Subcutaneous abdominal adipose tissue (tissue), 5 donors: ENCODE data around the gene SMAD3.

Experiments
- H3K27ac ChIP-seq: one replicate; pipeline ENCODE4 v1.7.0; 2013; ENCODE audit warnings: low read depth, mild to moderate bottlenecking, inconsistent platforms, low read length, moderate library complexity
- H3K27me3 ChIP-seq, 5 donors: one replicate each; pipeline ENCODE4 v1.7.0; 2013; ENCODE audit warnings: low read length in 5 of 5, inconsistent platforms in 1 of 5; ENCODE audit not compliant: control insufficient read depth in 5 of 5, insufficient read depth in 4 of 5
- H3K36me3 ChIP-seq, 5 donors: one replicate each; pipeline ENCODE4 v1.7.0; 2013; ENCODE audit warnings: low read length in 5 of 5; ENCODE audit not compliant: control insufficient read depth in 5 of 5, insufficient read depth in 5 of 5
- H3K4me1 ChIP-seq, 5 donors: one replicate each; pipeline ENCODE4 v1.7.0; 2013; ENCODE audit warnings: low read length in 5 of 5, mild to moderate bottlenecking in 3 of 5, moderate library complexity in 1 of 5; ENCODE audit not compliant: control insufficient read depth in 5 of 5, insufficient read depth in 5 of 5
- H3K4me3 ChIP-seq, 5 donors: one replicate each; pipeline ENCODE4 v1.7.0; 2013; ENCODE audit warnings: low read length in 5 of 5, low read depth in 1 of 5
- H3K9ac ChIP-seq, 5 donors: one replicate each; pipeline ENCODE4 v1.7.0; 2013; ENCODE audit warnings: low read length in 5 of 5, mild to moderate bottlenecking in 4 of 5, moderate library complexity in 3 of 5
- H3K9me3 ChIP-seq, 5 donors: one replicate each; pipeline ENCODE4 v1.7.0; 2013; ENCODE audit warnings: low read length in 5 of 5; ENCODE audit not compliant: control insufficient read depth in 5 of 5
- donor health status: healthy.
- donor health status: healthy.
- donor health status: healthy.
- donor health status: healthy.
- donor health status: healthy.

SMAD3 gene

GRCh38 chr15:67176195-67176971 is 111.0 kb downstream of the SMAD3 start:
- Histone ChIP-seq H3K4me1 (peaks cover 6 to 34% (median 22%) of the 10 kb centered on the region in 5 donors), H3K36me3 (peaks cover 0 to 68% (median 47%) of the 10 kb centered on the region in 5 donors), H3K9ac (peak overlapping the region in 2 of 5 donors; percentile 3 to 45), H3K9me3 (no peaks in the 10 kb centered on the region), H3K4me3 (peak overlapping the region in 3 of 5 donors; percentile 11 to 37 (median 36)), H3K27me3 (no peaks in the 10 kb centered on the region), H3K27ac (peak overlapping the region; percentile 67)

- Histone ChIP-seq H3K4me1 (peaks cover 6 to 34% (median 22%) of the 10 kb centered on the region in 5 donors), H3K27ac (peak overlapping the region; percentile 37), H3K4me3 (no peak overlapping the region), H3K27me3 (no peaks in the 10 kb centered on the region), H3K9ac (no peak overlapping the region), H3K36me3 (peaks cover 2 to 67% (median 42%) of the 10 kb centered on the region in 5 donors), H3K9me3 (no peaks in the 10 kb centered on the region)
Measured at GRCh38 chr15:67177752-67178151, 112.3 kb downstream of the SMAD3 start.

GRCh38 chr15:67178569-67179210 is 113.3 kb downstream of the SMAD3 start:
- Histone ChIP-seq H3K9me3 (no peaks in the 10 kb centered on the region), H3K36me3 (peaks cover 2 to 59% (median 40%) of the 10 kb centered on the region in 5 donors), H3K27me3 (no peaks in the 10 kb centered on the region), H3K27ac (no peak overlapping the region), H3K4me3 (no peak overlapping the region), H3K4me1 (peaks cover 6 to 41% (median 27%) of the 10 kb centered on the region in 5 donors), H3K9ac (no peak overlapping the region)

GRCh38 chr15:67179411-67179995 is 114.1 kb downstream of the SMAD3 start:
- no peak overlapping the region for H3K27ac ChIP-seq
- H3K4me3 ChIP-seq: no peak overlapping the region
- H3K4me1 ChIP-seq: peaks cover 8 to 49% (median 30%) of the 10 kb centered on the region in 5 donors
- no peak overlapping the region for H3K9ac ChIP-seq
- H3K27me3 ChIP-seq: no peaks in the 10 kb centered on the region
- H3K9me3 ChIP-seq: no peaks in the 10 kb centered on the region
- peaks cover 2 to 58% (median 35%) of the 10 kb centered on the region in 5 donors for H3K36me3 ChIP-seq

- no peaks in the 10 kb centered on the region for H3K27me3 ChIP-seq
- peaks cover 2 to 59% (median 36%) of the 10 kb centered on the region in 5 donors for H3K36me3 ChIP-seq
- no peaks in the 10 kb centered on the region for H3K9me3 ChIP-seq
- no peak overlapping the region for H3K4me3 ChIP-seq
- H3K4me1 ChIP-seq: peaks cover 8 to 53% (median 29%) of the 10 kb centered on the region in 5 donors
- H3K9ac ChIP-seq: no peak overlapping the region
- H3K27ac ChIP-seq: no peak overlapping the region
Measured at GRCh38 chr15:67180035-67180434, 114.6 kb downstream of the SMAD3 start.

GRCh38 chr15:67180514-67181191 is 115.3 kb downstream of the SMAD3 start:
- Histone ChIP-seq H3K4me1 (peaks cover 10 to 53% (median 29%) of the 10 kb centered on the region in 5 donors), H3K9me3 (no peaks in the 10 kb centered on the region), H3K36me3 (peaks cover 2 to 62% (median 38%) of the 10 kb centered on the region in 5 donors), H3K27me3 (no peaks in the 10 kb centered on the region), H3K4me3 (no peak overlapping the region), H3K27ac (no peak overlapping the region), H3K9ac (no peak overlapping the region)

- H3K4me3 ChIP-seq: no peak overlapping the region
- peaks cover 12 to 53% (median 29%) of the 10 kb centered on the region in 5 donors for H3K4me1 ChIP-seq
- H3K9ac ChIP-seq: no peak overlapping the region
- H3K36me3 ChIP-seq: peaks cover 2 to 59% (median 39%) of the 10 kb centered on the region in 5 donors
- H3K27me3 ChIP-seq: no peaks in the 10 kb centered on the region
- no peak overlapping the region for H3K27ac ChIP-seq
- no peaks in the 10 kb centered on the region for H3K9me3 ChIP-seq
Measured at GRCh38 chr15:67181221-67181639, 115.8 kb downstream of the SMAD3 start.

GRCh38 chr15:67183443-67184169 is 118.2 kb downstream of the SMAD3 start:
- H3K27ac ChIP-seq: no peak overlapping the region
- no peak overlapping the region for H3K4me3 ChIP-seq
- H3K36me3 ChIP-seq: peaks cover 2 to 61% (median 43%) of the 10 kb centered on the region in 5 donors
- no peaks in the 10 kb centered on the region for H3K9me3 ChIP-seq
- no peak overlapping the region for H3K9ac ChIP-seq
- H3K27me3 ChIP-seq: no peaks in the 10 kb centered on the region
- peaks cover 13 to 56% (median 38%) of the 10 kb centered on the region in 5 donors for H3K4me1 ChIP-seq

GRCh38 chr15:67184208-67184925 is 119.0 kb downstream of the SMAD3 start:
- Histone ChIP-seq H3K27ac (no peak overlapping the region), H3K4me3 (no peak overlapping the region), H3K9ac (no peak overlapping the region), H3K9me3 (no peaks in the 10 kb centered on the region), H3K36me3 (peaks cover 2 to 57% (median 41%) of the 10 kb centered on the region in 5 donors), H3K27me3 (no peaks in the 10 kb centered on the region), H3K4me1 (peaks cover 18 to 62% (median 45%) of the 10 kb centered on the region in 5 donors)
